Measurements from ENCODE around the gene SMIM17.

DNA sequence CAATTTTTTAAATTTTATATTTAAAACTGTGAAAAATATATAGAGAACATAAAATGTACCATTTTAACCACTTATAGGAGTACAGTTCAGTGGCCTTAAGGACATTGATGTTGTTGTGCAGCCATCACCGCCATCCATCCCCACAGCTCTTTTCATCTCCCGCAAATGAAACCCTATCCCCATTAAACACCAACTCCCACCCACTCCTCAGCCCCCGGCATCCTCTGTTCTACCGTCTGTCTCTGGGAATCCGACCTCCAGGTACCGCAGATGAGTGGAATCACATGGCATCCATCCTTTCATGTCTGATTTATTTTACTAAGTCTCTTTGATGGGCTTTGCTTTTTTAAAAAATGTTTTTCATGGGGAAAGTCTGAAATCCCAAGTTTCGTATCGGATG is 23.8 kb upstream of the SMIM17 start:
- TF ChIP-seq, protein P1, sequence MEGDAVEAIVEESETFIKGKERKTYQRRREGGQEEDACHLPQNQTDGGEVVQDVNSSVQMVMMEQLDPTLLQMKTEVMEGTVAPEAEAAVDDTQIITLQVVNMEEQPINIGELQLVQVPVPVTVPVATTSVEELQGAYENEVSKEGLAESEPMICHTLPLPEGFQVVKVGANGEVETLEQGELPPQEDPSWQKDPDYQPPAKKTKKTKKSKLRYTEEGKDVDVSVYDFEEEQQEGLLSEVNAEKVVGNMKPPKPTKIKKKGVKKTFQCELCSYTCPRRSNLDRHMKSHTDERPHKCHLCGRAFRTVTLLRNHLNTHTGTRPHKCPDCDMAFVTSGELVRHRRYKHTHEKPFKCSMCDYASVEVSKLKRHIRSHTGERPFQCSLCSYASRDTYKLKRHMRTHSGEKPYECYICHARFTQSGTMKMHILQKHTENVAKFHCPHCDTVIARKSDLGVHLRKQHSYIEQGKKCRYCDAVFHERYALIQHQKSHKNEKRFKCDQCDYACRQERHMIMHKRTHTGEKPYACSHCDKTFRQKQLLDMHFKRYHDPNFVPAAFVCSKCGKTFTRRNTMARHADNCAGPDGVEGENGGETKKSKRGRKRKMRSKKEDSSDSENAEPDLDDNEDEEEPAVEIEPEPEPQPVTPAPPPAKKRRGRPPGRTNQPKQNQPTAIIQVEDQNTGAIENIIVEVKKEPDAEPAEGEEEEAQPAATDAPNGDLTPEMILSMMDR (IDR thresholded peaks at IDR 0.05): no peak
- TF ChIP-seq POLR2A (IDR thresholded peaks at IDR 0.05): no peak

All from adrenal gland (tissue), 5 donors.